GM18507 (cell line): ENCODE measurements around the gene VPS8.

ENCODE experiments used
- DNase-seq: peaks from one replicate; pipeline ENCODE4 v3.0.0; 2011; ENCODE audit warnings: low read depth; ENCODE audit not compliant: insufficient read length; ENCODE audit errors: extremely low spot score
- FAIRE-seq: peaks from 2 replicates; lab custom pipeline; 2011; peaks lifted over from hg19 to GRCh38; lab: Jason Lieb, UNC

Gene VPS8

DNA sequence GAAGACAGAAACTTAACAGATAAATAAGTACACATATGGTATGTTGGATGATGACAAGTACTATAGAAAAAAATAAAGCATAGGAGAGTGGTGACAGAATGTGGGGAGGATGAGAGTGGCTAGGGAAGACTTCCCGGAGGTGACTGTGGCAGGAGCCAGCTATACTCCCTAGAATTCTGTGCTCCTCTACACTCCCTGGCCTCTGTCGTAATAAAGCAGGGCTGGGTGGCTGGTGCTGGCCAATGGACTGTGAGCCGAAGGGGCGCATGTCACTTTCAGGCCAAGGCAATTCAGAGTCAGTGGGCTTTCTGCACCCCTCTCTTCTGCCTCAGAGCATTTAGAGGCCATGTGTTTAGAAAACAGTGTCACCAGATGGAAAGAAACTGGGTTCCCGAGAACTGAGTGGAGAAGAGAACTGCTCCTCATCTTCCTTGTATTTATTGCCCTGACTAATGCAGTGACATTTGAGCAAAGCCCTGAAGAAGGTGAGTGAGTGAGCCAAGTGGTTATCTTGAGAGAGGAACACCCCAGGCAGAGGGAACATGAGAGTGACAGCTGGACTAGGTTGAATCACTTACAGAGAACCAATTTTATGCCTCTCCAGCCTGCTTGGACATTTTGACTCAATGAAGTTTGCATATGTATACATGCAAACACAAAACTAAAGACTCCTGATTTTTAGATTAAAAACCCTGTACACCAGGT lies 5.2 kb upstream of the VPS8 start:
- FAIRE-seq (no peak), DNase-seq (no peak)

DNA sequence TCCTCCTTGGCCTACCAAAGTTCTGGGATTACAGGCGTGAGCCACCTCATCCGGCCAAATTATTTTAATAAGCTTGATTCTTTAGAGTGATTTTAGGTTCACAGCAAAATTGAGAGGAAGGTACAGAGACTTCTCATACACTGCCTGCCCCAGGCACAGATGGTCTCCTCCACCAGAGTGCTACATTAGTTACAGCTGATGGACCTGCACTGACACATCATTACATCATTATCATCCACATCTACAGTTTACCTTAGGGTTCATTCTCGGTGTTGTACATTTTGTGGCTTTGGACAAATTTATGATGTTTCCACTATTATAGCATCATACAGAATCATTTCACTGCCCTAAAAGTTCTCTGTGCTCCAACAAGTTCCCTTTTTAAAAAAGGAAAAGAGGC lies 4.4 kb upstream of the VPS8 start:
- FAIRE-seq, result no peak
- DNase-seq, result no peak

GRCh38 chr3:184808021-184808420 lies 3.9 kb upstream of the VPS8 start:
- DNase-seq (no peak), FAIRE-seq (no peak)

- DNase-seq (no peak), FAIRE-seq (no peak)
These were observed 1.8 kb upstream of the VPS8 start for GRCh38 chr3:184810146-184810545.

DNA sequence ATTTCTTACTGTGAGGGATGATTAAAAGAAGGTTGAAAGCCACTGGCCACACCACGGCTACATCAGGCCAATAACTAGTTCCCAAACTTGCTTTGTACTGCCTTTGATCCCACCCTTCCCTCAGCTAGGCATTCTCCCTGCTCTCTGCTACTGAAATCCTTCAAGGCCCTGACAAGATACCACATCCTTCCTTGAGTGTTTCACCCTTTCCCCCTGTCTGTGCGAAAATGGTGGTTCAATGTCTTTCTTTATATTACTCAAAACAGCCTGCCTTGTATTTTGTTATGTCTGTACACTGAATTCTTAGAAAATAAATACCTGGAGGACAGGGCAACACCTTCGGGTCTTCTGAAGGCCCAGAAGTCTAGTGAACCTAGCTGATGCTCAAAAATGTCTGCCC lies 932 bp upstream of the VPS8 start:
- DNase-seq (no peak), FAIRE-seq (no peak)

GRCh38 chr3:184811663-184811998 lies 335 bp upstream of the VPS8 start:
- DNase-seq (no peak), FAIRE-seq (no peak)

- FAIRE-seq, result no peak
- DNase-seq, result no peak
These were observed 686 bp downstream of the VPS8 start for GRCh38 chr3:184812662-184813042.

DNA sequence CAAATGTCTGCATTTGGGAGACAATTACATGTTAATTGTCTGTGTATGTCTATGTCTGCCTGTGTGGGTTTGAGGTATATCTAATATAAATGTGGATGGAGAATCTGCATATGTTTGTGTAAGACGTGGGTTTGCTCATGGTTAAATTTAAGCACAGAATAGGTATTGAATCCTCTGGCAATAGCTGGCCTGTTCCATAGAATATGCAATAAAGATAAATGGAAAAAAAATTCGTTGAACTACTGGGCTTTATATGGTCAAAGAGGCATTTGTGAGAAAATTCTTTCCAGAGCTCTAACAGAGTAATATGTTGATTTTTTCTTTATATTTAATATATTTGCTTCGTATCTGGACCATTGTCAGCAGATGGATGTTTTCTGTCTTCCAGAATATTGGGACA lies 1.4 kb downstream of the VPS8 start:
- DNase-seq (no peak), FAIRE-seq (no peak)

DNA sequence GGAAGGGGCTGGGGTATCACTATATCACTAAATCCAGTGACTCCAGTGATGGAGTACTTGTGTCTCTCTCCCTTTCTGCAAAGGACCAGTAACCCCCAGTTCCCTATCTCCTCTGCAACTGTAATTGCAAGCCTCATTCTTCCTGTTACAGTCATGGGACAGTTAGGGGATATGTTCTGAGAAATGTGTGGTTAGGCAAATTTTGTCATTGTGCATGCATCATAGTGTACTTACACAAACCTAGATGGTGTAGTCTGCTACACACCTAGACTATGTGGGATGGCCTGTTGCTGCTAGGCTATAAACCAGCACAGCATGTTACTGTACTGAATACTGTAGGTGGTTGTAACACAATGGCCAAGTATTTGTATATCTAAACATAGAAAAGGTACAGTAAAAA lies 2.2 kb downstream of the VPS8 start:
- FAIRE-seq (peak; percentile 67), DNase-seq (no peak)

GRCh38 chr3:184815046-184815930 lies 3.3 kb downstream of the VPS8 start:
- no peak for FAIRE-seq
- no peak for DNase-seq

- no peak for DNase-seq
- FAIRE-seq, result no peak
These were observed 4.6 kb downstream of the VPS8 start for GRCh38 chr3:184816614-184817013.

DNA sequence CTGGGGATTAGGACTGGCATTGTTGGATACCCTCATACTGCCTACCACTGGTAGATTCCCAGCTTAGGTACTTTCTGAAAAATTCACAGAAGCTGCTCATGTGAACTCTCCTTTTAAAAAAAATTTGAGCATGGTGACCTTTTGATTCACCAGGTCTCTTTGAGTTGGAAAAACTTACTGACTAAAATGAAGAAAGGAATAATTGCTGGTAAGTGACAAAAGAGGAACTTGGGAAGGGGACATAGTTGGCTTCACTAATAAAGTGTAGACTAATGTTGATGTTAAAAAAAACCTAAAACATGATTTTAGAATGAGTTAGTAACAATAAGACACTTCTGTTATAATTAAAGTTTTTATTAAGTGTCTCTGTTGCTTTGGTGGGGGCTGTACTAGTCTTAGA lies 8.6 kb downstream of the VPS8 start:
- FAIRE-seq (no peak), DNase-seq (no peak)

DNA sequence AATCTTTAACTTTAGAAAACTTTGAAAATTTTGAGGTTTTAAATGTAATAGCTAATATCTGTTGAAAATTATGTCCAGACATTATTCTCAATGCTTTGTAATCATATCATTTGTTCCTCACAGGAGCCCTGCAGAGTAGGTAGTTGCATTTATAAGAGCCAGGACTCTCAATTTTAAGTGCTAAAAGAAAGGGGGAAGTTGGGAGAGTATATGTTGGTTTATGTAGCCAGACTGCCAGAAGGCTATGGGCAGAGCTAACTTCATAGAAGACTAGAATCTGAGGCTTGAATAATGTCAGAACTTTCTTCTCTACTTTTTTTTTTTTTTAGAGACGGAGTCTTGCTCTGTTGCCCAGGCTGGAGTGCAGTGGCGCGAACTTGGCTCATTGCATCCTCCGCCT lies 9.1 kb downstream of the VPS8 start:
- FAIRE-seq, result no peak
- DNase-seq, result no peak

DNA sequence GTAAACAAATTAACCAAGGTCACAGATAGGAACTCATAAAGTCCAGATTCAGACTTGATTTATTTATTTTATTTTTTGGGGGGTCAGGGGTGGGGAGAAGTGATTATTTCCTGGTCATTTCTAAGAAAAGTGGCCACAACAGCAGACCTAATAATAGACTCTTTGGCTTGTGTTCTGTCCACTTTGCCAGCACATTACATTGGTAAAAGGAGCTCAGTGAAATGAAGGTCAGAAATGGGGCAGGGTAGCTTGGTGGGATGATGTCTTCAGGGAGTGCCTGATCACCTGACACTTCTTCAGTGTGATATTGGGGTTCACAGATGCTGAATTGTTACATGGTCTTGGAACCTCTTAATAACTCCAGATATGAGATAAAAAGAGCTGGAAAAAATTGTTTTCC lies 10.1 kb downstream of the VPS8 start:
- FAIRE-seq (no peak), DNase-seq (no peak)

DNA sequence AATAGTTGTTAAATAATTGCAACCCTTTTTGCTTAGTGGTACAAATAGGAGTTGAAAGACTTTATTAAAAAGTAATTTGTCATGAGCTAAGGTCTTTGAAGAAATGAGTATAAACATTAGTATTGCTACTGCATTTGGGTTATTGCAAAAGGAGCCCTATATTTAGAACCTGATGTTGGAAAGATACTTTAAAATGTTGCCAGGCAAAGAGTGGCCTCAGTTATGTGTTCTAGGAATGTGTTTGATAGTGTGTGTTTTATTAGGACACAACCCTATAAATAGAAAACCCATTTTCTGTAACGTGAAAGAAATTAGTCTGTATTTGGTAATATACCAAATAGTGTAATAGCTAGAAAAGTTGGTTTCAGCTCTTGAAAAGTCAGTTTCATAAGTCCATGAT lies 10.7 kb downstream of the VPS8 start:
- FAIRE-seq (no peak), DNase-seq (no peak)

GRCh38 chr3:184823990-184824389 lies 12.0 kb downstream of the VPS8 start:
- FAIRE-seq (no peak), DNase-seq (no peak)

DNA sequence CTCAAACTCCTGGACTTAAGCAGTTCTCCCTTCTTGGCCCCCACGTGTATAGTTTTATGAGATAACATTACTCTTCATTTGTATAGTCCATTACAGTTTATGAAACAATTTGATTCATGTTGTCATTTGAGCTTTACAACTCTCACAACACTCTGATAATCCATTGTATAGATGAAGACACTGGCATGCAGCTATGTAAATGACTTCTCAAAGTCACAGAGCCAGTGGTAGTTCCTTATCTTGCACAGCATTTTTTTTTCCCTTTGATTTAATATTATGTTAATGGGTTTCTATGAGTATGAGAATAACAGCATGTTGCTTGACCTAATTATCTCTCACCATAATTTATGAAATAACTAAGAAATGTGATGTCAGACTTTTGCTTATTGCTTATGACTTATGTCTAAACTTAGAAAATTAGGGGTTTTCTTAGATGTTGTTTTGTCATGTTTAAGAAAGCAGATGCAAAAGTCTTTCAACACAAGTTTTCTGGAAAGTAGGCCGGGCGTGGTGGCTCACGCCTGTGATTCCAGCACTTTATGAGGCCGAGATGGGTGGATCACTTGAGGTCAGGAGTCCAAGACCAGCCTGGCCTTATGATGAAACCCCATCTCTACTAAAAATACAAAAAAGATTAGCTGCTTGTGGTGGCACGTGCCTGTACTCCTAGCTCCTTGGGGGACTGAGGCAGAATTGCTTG lies 13.3 kb downstream of the VPS8 start:
- FAIRE-seq, result no peak
- no peak for DNase-seq

DNA sequence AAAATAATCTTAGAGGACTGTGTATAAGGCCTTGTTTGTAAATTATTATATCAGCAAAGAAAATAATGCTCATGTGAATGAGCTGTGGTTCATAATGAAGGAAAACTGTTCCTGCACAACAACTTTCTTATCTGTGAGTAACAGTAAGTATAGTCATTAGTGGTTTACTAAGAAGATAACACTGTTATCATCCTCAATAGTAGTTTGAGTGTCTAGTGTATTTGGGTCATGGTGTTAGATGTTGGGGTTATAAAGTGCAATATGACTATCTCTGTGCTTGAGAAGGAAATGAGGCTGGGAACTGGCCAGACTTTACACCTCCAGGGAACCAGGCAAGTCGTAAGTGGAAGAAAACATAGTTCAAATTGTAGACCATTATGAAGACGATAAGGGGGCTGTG lies 15.6 kb downstream of the VPS8 start:
- DNase-seq, result no peak
- no peak for FAIRE-seq

GRCh38 chr3:184832044-184832443 lies 20.1 kb downstream of the VPS8 start:
- DNase-seq (no peak), FAIRE-seq (no peak)

DNA sequence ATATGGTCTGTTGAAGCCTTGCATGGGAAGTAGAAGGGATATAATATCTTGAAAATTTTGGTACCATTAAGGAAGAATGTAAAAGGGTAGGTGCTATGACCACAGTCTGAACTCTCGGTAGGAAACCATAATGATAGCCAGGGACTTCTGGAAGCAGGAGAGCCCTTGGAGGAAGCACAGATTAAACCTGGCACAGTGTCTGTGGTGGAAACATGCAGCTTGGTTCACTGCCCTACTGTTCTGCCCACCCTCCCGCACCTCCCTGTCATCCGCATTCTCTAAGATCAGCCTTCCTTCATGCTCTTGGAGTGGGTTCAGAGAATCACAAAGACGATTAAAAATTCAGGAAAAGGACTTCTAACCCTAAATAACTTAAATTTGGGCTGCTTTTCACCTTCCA lies 20.9 kb downstream of the VPS8 start:
- DNase-seq, result no peak
- no peak for FAIRE-seq
